Type B pancreatic cell (in vitro differentiated cells): ENCODE measurements around the gene MTNR1A. TPM values are rescaled to one million over a fixed set of nuclear protein-coding genes. Genes with fewer than 3 reads are reported as not detected.

Source experiments
- DNase-seq: peaks from one replicate; pipeline ENCODE4 v3.0.0; 2021; ENCODE audit warnings: mixed read lengths; ENCODE audit not compliant: unreplicated experiment; ENCODE audit errors: extremely low spot score
- H3K27ac Mint-ChIP-seq: 2 replicates; pipeline ENCODE4 v1.8.0; 2021; ENCODE audit warnings: mild to moderate bottlenecking, mixed read lengths
- H3K27me3 Mint-ChIP-seq: 2 replicates; pipeline ENCODE4 v1.8.0; 2021; ENCODE audit warnings: mixed read lengths
- H3K36me3 Mint-ChIP-seq: 2 replicates; pipeline ENCODE4 v1.8.0; 2021; ENCODE audit warnings: mixed read lengths
- H3K4me1 Mint-ChIP-seq: one replicate; pipeline ENCODE4 v1.8.0; 2021; ENCODE audit warnings: mixed read lengths; ENCODE audit not compliant: unreplicated experiment
- H3K4me3 Mint-ChIP-seq: 2 replicates; pipeline ENCODE4 v1.8.0; 2021; ENCODE audit warnings: mild to moderate bottlenecking, mixed read lengths
- H3K9me3 Mint-ChIP-seq: 2 replicates; pipeline ENCODE4 v1.8.0; 2021; ENCODE audit warnings: mixed read lengths
- CTCF ChIP-seq: fragments of 200-600 bp; sonication (generic); conservative IDR thresholded peaks from 2 replicates; pipeline ENCODE4 v1.5.0; 2021; ENCODE audit warnings: antibody characterized with exemption, mild to moderate bottlenecking
- total RNA-seq: library from RNA; stranded (reverse); gene quantifications from 2 replicates; pipeline ENCODE4 v1.2.1, GENCODE V29; 2021; ENCODE audit warnings: low replicate concordance

Gene MTNR1A
- total RNA-seq, 1 donor from 2014 or later: 0.39 TPM

DNA sequence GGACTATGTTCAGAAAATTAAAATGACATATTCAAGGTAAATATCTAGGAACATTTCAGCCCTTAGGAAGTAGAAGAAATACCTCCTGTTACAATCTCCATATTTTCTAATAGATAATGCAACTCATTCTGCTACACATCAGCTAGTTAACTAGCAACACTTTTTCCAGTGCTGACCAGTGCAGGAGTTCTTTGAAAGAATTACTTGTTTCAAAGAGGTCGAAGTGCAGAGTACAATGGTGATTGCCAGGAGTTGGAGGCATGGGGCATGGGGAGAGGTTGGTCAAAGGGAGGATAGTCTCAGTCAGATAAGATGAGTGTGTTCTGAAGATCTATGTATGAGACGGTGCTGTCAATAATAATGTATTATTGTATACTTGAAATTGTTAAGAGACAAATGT lies 53.1 kb downstream of the MTNR1A start:
- Mint-ChIP-seq H3K27ac (no peak overlapping the region), H3K27me3 (peaks cover 8% of the 10 kb centered on the region), H3K36me3 (no peaks in the 10 kb centered on the region), H3K9me3 (no peaks in the 10 kb centered on the region), H3K4me1 (no peaks in the 10 kb centered on the region), H3K4me3 (no peak overlapping the region)
- no peak for DNase-seq
- TF ChIP-seq CTCF: no peak

- Mint-ChIP-seq H3K4me1 (no peaks in the 10 kb centered on the region), H3K27ac (no peak overlapping the region), H3K4me3 (no peak overlapping the region), H3K9me3 (no peaks in the 10 kb centered on the region), H3K36me3 (no peaks in the 10 kb centered on the region), H3K27me3 (peaks cover 3% of the 10 kb centered on the region)
- no peak for TF ChIP-seq CTCF
- DNase-seq: no peak
Observed at GRCh38 chr4:186501554-186501953, 53.8 kb downstream of the MTNR1A start.

DNA sequence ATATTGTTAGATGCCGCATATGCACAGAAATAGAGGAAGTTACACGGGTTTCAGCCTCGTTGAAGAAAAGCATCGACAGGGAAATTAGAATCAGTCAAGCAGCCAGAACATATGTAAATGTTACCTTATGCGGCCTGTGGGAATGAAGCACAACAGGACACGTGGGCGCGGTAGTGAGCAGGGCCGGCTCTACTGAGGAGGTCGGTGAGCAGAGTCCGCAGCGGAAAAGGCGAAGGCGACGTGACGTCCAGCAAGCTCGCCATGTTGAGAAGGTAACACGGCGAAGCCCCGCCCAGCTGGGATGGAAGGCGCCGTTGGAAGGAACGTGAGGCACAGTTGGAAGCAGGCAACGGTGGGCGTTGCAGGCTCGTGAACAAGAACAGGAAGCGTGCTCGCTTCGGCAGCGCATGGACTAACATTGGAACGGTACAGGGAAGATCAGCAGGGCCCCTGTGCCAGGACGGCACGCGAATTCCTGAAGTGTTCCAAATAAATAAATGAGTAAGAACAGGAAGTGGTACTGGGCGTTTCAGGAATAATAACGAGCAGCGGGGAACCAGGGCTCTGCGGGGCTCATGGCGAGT lies 54.6 kb downstream of the MTNR1A start:
- Mint-ChIP-seq H3K4me3 (peak overlapping the region; percentile 53), H3K27ac (no peak overlapping the region), H3K9me3 (no peaks in the 10 kb centered on the region), H3K36me3 (no peaks in the 10 kb centered on the region), H3K4me1 (no peaks in the 10 kb centered on the region), H3K27me3 (peaks cover 3% of the 10 kb centered on the region)
- TF ChIP-seq CTCF: no peak
- no peak for DNase-seq

- Mint-ChIP-seq H3K36me3 (no peaks in the 10 kb centered on the region), H3K9me3 (no peaks in the 10 kb centered on the region), H3K4me1 (no peaks in the 10 kb centered on the region), H3K27me3 (peaks cover 3% of the 10 kb centered on the region), H3K4me3 (no peak overlapping the region), H3K27ac (no peak overlapping the region)
- DNase-seq: no peak
- TF ChIP-seq CTCF: no peak
Observed at GRCh38 chr4:186499467-186499866, 55.9 kb downstream of the MTNR1A start.

GRCh38 chr4:186497043-186497442 lies 58.3 kb downstream of the MTNR1A start:
- H3K36me3 Mint-ChIP-seq: no peaks in the 10 kb centered on the region

More at GRCh38 chr4:186497043-186497442, 58.3 kb downstream of the MTNR1A start:
- Mint-ChIP-seq H3K4me1 (no peaks in the 10 kb centered on the region), H3K4me3 (no peak overlapping the region), H3K9me3 (peaks cover 10% of the 10 kb centered on the region), H3K27me3 (peaks cover 3% of the 10 kb centered on the region), H3K27ac (no peak overlapping the region)
- no peak for DNase-seq
- no peak for TF ChIP-seq CTCF
